H1 (cell line): ENCODE measurements around the gene SPECC1. TPM values are rescaled to one million over a fixed set of nuclear protein-coding genes. Genes with fewer than 3 reads are reported as not detected.

Experiments
- CTCF ChIA-PET: fragments of 300-600 bp; sonication (Branson Sonifier 250); formaldehyde crosslinking; loops from one replicate; lab custom pipeline; 2021; ENCODE audit not compliant: partially characterized antibody; lab: Charles Lee
- POLR2A ChIA-PET: fragments of 300-600 bp; sonication (Branson Sonifier 250); formaldehyde crosslinking; loops from one replicate; lab custom pipeline; 2021; ENCODE audit warnings: inconsistent platforms; ENCODE audit not compliant: partially characterized antibody; lab: Charles Lee
- DNase-seq, 2 experiments: peaks; one replicate each; pipeline versions ENCODE4 v3.0.0 to v3.0.0-alpha.2; 2010 to 2022; ENCODE audit warnings: low spot score in 2 of 2, low read depth in 1 of 2, mixed read lengths in 1 of 2
- FAIRE-seq: peaks from 2 replicates; lab custom pipeline; 2011; peaks lifted over from hg19 to GRCh38; lab: Jason Lieb, UNC
- H2AFZ ChIP-seq: 2 replicates; pipeline ENCODE4 v1.8.1; 2012; ENCODE audit warnings: low read length, inconsistent platforms
- H2AK5ac ChIP-seq: 2 replicates; pipeline ENCODE4 v1.6.1; 2013; ENCODE audit warnings: low read depth, low read length
- H2BK120ac ChIP-seq: replicated peaks from 2 replicates; pipeline ENCODE3; 2013; ENCODE audit warnings: low read depth, low read length, inconsistent platforms
- H2BK12ac ChIP-seq: 2 replicates; pipeline ENCODE4 v1.6.1; 2013; ENCODE audit warnings: low read depth, low read length
- H2BK15ac ChIP-seq: 2 replicates; pipeline ENCODE4 v1.6.1; 2013; ENCODE audit warnings: low read length
- H2BK20ac ChIP-seq: 2 replicates; pipeline ENCODE4 v1.6.1; 2013; ENCODE audit warnings: low read length
- H2BK5ac ChIP-seq: 2 replicates; pipeline ENCODE4 v1.6.1; 2013; ENCODE audit warnings: low read depth, low read length
- H3K14ac ChIP-seq: 2 replicates; pipeline ENCODE4 v1.6.1; 2013; ENCODE audit warnings: inconsistent platforms; ENCODE audit not compliant: insufficient read length
- H3K18ac ChIP-seq: 2 replicates; pipeline ENCODE4 v1.6.1; 2013; ENCODE audit warnings: low read length; ENCODE audit errors: extremely low read depth
- H3K23ac ChIP-seq: 2 replicates; pipeline ENCODE4 v1.6.1; 2013; ENCODE audit warnings: inconsistent platforms; ENCODE audit not compliant: insufficient read length
- H3K23me2 ChIP-seq: 2 replicates; pipeline ENCODE4 v1.6.1; 2013; ENCODE audit warnings: low read depth, low read length
- H3K27ac ChIP-seq: 2 replicates; pipeline ENCODE4 v1.6.1; 2011; ENCODE audit warnings: low read depth, low read length, inconsistent platforms
- H3K27me3 ChIP-seq, 4 experiments: replicated peaks in 1 of 4; 1 replicate in 1 of 4; 2 replicates in 3 of 4; pipeline versions ENCODE4 v1.6.1 to v1.8.1; 2011 to 2013; ENCODE audit warnings: low read length in 3 of 4, mild to moderate bottlenecking in 3 of 4, inconsistent platforms in 2 of 4, mixed read lengths in 2 of 4, moderate library complexity in 1 of 4; ENCODE audit not compliant: control insufficient read depth in 3 of 4, insufficient read depth in 3 of 4; ENCODE audit errors: extremely low read depth in 1 of 4
- H3K36me3 ChIP-seq, 4 experiments: 2 replicates each; pipeline versions ENCODE4 v1.6.1 to v1.8.1; 2011 to 2013; ENCODE audit warnings: mild to moderate bottlenecking in 4 of 4, low read length in 3 of 4, moderate library complexity in 2 of 4, control low read depth in 1 of 4, inconsistent platforms in 1 of 4; ENCODE audit not compliant: insufficient read depth in 4 of 4, control insufficient read depth in 2 of 4
- H3K4ac ChIP-seq: replicated peaks from 2 replicates; pipeline ENCODE3; 2013; ENCODE audit warnings: low read length, low read depth, mixed read lengths, inconsistent platforms; ENCODE audit not compliant: insufficient read length
- H3K4me1 ChIP-seq, 4 experiments: replicated peaks in 1 of 4; 1 replicate in 1 of 4; 2 replicates in 3 of 4; pipeline versions ENCODE4 v1.6.1 to v1.8.1; 2011 to 2013; ENCODE audit warnings: low read length in 3 of 4, inconsistent platforms in 2 of 4, mixed read lengths in 1 of 4; ENCODE audit not compliant: insufficient read depth in 4 of 4, control insufficient read depth in 3 of 4
- H3K4me2 ChIP-seq, 2 experiments: 2 replicates each; pipeline versions ENCODE4 v1.6.1 to v1.8.1; 2011 to 2013; ENCODE audit warnings: low read depth in 2 of 2, low read length in 2 of 2, control low read depth in 1 of 2, inconsistent platforms in 1 of 2, mild to moderate bottlenecking in 1 of 2; ENCODE audit not compliant: insufficient read depth in 1 of 2
- H3K4me3 ChIP-seq, 4 experiments: fragments of 200-600, 300-600 bp in 1 of 4; sonication (generic), shearing (Covaris generic), sonication (Bioruptor Twin) in 1 of 4; 2 replicates each; pipeline versions ENCODE4 v1.5.1 to v1.8.1; 2011 to 2016; ENCODE audit warnings: low read length in 4 of 4, low read depth in 3 of 4, control low read depth in 2 of 4, inconsistent platforms in 2 of 4, mild to moderate bottlenecking in 2 of 4, mixed read lengths in 1 of 4, moderate library complexity in 1 of 4; ENCODE audit not compliant: insufficient read depth in 2 of 4; ENCODE audit errors: extremely low read depth in 1 of 4
- H3K56ac ChIP-seq: replicated peaks from 2 replicates; pipeline ENCODE3; 2013; ENCODE audit warnings: low read depth, mild to moderate bottlenecking, mixed read lengths, low read length, inconsistent platforms; ENCODE audit not compliant: insufficient read length
- H3K79me1 ChIP-seq: 2 replicates; pipeline ENCODE4 v1.6.1; 2013; ENCODE audit warnings: low read depth, low read length, control low read depth
- H3K79me2 ChIP-seq, 2 experiments: 2 replicates each; pipeline versions ENCODE4 v1.6.1 to v1.8.1; 2012 to 2013; ENCODE audit warnings: low read length in 2 of 2, mild to moderate bottlenecking in 2 of 2, inconsistent platforms in 1 of 2; ENCODE audit not compliant: insufficient read depth in 2 of 2, control insufficient read depth in 1 of 2
- H3K9ac ChIP-seq, 4 experiments: replicated peaks in 1 of 4; 1 replicate in 1 of 4; 2 replicates in 3 of 4; pipeline versions ENCODE4 v1.6.1 to v1.8.1; 2011 to 2013; ENCODE audit warnings: low read depth in 3 of 4, low read length in 3 of 4, control low read depth in 2 of 4, mild to moderate bottlenecking in 2 of 4, moderate library complexity in 2 of 4, inconsistent platforms in 1 of 4; ENCODE audit errors: extremely low read depth in 1 of 4
- H3K9me3 ChIP-seq, 2 experiments: 2 replicates each; pipeline versions ENCODE4 v1.6.1 to v1.8.1; 2012 to 2013; ENCODE audit warnings: mild to moderate bottlenecking in 2 of 2, moderate library complexity in 2 of 2, control low read depth in 1 of 2, inconsistent platforms in 1 of 2, low read depth in 1 of 2, low read length in 1 of 2, mixed read lengths in 1 of 2; ENCODE audit not compliant: insufficient read depth in 2 of 2
- H4K20me1 ChIP-seq, 2 experiments: replicated peaks in 1 of 2; 2 replicates each; pipeline versions ENCODE3 to v1.8.1; 2011 to 2013; ENCODE audit warnings: inconsistent platforms in 2 of 2, low read length in 2 of 2, mild to moderate bottlenecking in 1 of 2; ENCODE audit not compliant: insufficient read depth in 2 of 2, control insufficient read depth in 1 of 2
- H4K5ac ChIP-seq: 2 replicates; pipeline ENCODE4 v1.6.1; 2013; ENCODE audit warnings: low read length, low read depth, mixed read lengths, inconsistent platforms; ENCODE audit not compliant: insufficient read length
- H4K8ac ChIP-seq: 2 replicates; pipeline ENCODE4 v1.8.0; 2013; ENCODE audit warnings: mild to moderate bottlenecking, moderate library complexity, low read length, inconsistent platforms; ENCODE audit not compliant: insufficient read depth; ENCODE audit errors: extremely low read depth
- H4K91ac ChIP-seq: replicated peaks from 2 replicates; pipeline ENCODE3; 2013; ENCODE audit warnings: low read length, mixed read lengths, inconsistent platforms; ENCODE audit not compliant: insufficient read length
- CTBP2 ChIP-seq: IDR thresholded peaks from 2 replicates; pipeline ENCODE4 v1.7.0; 2011; ENCODE audit warnings: borderline replicate concordance, mild to moderate bottlenecking, moderate library complexity, mixed read lengths, low read length; ENCODE audit not compliant: insufficient read depth, insufficient read length
- GTF2F1 ChIP-seq: IDR thresholded peaks from 2 replicates; pipeline ENCODE4 v1.6.1; 2012; ENCODE audit warnings: low read depth, low read length, improper control_type of control experiment, borderline replicate concordance
- KDM1A ChIP-seq: fragments of 200-600, 300-600 bp; sonication (generic); IDR thresholded peaks from 2 replicates; pipeline ENCODE4 v1.7.1; 2016; ENCODE audit warnings: mild to moderate bottlenecking, low read length, borderline replicate concordance
- KDM4A ChIP-seq: IDR thresholded peaks from one replicate; pipeline ENCODE4 v1.7.1; 2012; ENCODE audit warnings: low read depth, mild to moderate bottlenecking, moderate library complexity, low read length, inconsistent platforms; ENCODE audit not compliant: severe bottlenecking
- KDM5A ChIP-seq: fragments of 200-600 bp; IDR thresholded peaks from 2 replicates; pipeline ENCODE4 v1.7.1; 2012; ENCODE audit warnings: mild to moderate bottlenecking, low read length, inconsistent platforms, mixed read lengths
- MAFK ChIP-seq: IDR thresholded peaks from 2 replicates; pipeline ENCODE4 v1.6.1; 2012; ENCODE audit warnings: low read depth, mild to moderate bottlenecking, improper control_type of control experiment, low read length
- PHF8 ChIP-seq: fragments of 200-600 bp; sonication (generic); conservative IDR thresholded peaks from 2 replicates; pipeline ENCODE4 v1.7.1; 2012; ENCODE audit warnings: low read depth, mild to moderate bottlenecking, inconsistent platforms, low read length, moderate library complexity
- RBBP5 ChIP-seq: IDR thresholded peaks from 2 replicates; pipeline ENCODE4 v1.7.1; 2012; ENCODE audit warnings: low read depth, mild to moderate bottlenecking, inconsistent platforms, low read length, moderate library complexity, borderline replicate concordance
- RXRA ChIP-seq: IDR thresholded peaks from 2 replicates; pipeline ENCODE4 v1.6.1; 2011; ENCODE audit warnings: low read depth, mild to moderate bottlenecking, low read length, moderate library complexity; ENCODE audit not compliant: insufficient read depth
- TAF1 ChIP-seq: IDR thresholded peaks from 2 replicates; pipeline ENCODE4 v1.6.1; 2011; ENCODE audit warnings: mild to moderate bottlenecking, low read depth, low read length
- TEAD4 ChIP-seq: IDR thresholded peaks from 2 replicates; pipeline ENCODE4 v1.6.1; 2012; ENCODE audit warnings: low read depth, low read length, inconsistent platforms, mixed read lengths
- WGBS, 2 experiments: shearing (Covaris generic) in 1 of 2; methylation state at CpG; one replicate each; pipeline versions ENCODE4 v1.1.6 to v1.1.7; 2013 to 2015; ENCODE audit warnings: low lambda C conversion rate in 2 of 2, mixed read lengths in 2 of 2, inconsistent platforms in 1 of 2, low coverage in 1 of 2, missing lambda C conversion rate in 1 of 2; ENCODE audit not compliant: insufficient replicate concordance in 2 of 2, insufficient coverage in 1 of 2, insufficient read length in 1 of 2; ENCODE audit errors: extremely low coverage in 1 of 2, missing lambda C conversion rate in 1 of 2; 5-methylcytosine and 5-hydroxymethylcytosine counted together
- polyA plus RNA-seq, 7 experiments: library from polyadenylated mRNA; depleted of rRNA in 3 of 7; stranded (reverse) in 5 of 7; unstranded in 2 of 7; fragments of >200 nt in 5 of 7; fragments of 200-250 nt in 2 of 7; gene quantifications; 1 replicate in 5 of 7; 2 replicates in 1 of 7; 4 replicates in 1 of 7; pipeline versions ENCODE4 v1.2.1 to v1.2.3, GENCODE V29; 2011 to 2013; ENCODE audit warnings: missing spikeins in 2 of 7, mixed read lengths in 2 of 7
- total RNA-seq: library from RNA; stranded (reverse); fragmentation: NEBNext Ultra II Directional; extraction: Animal tissue kit (Norgen Biotek cat#: 25700); gene quantifications from 2 replicates; pipeline ENCODE4 v1.2.1, GENCODE V29; 2021

Gene SPECC1
- total and polyA plus RNA-seq, 2 of the 8 experiments (the other 6 are each of a cell fraction or from before 2014, with no cell fraction given): 35.8 to 87.9 TPM

GRCh38 chr17:20127360-20128035 lies 118.3 kb downstream of the SPECC1 start:
- no peak overlapping the region for H4K91ac ChIP-seq
- no peak overlapping the region for H4K5ac ChIP-seq
- no peak overlapping the region for H3K27ac ChIP-seq
- WGBS, 2 experiments: 91% methylated on average over 6 of the region's 6 CpGs; no CpG with 5 or more reads in 1 of the 2 experiments
- H2BK120ac ChIP-seq: no peak overlapping the region
- no peaks in the 10 kb centered on the region for H3K79me2 ChIP-seq
- H3K4ac ChIP-seq: no peak overlapping the region
- H3K56ac ChIP-seq: no peak overlapping the region
- TF ChIP-seq MAFK: no peak
- no peak for TF ChIP-seq TEAD4
- no peak for TF ChIP-seq RXRA
- TF ChIP-seq GTF2F1: no peak
- no peak for TF ChIP-seq KDM1A
- TF ChIP-seq KDM5A: no peak
- TF ChIP-seq KDM4A: no peak
- TF ChIP-seq CTBP2: no peak
- no peak for TF ChIP-seq TAF1
- TF ChIP-seq RBBP5: no peak
- TF ChIP-seq PHF8: no peak
- TF ChIP-seq, all 59 proteins: peak for 0
- Histone ChIP-seq H2AFZ (no peak overlapping the region), H2BK20ac (no peak overlapping the region), H2BK5ac (no peak overlapping the region), H4K20me1 (no peaks in the 10 kb centered on the region), H3K4me3 (no peak overlapping the region), H3K9me3 (peaks cover 0 to 11% of the 10 kb centered on the region in 2 experiments), H3K14ac (no peak overlapping the region), H2BK12ac (no peak overlapping the region), H2BK15ac (no peak overlapping the region), H3K36me3 (no peaks in the 10 kb centered on the region), H2AK5ac (no peak overlapping the region), H3K4me1 (no peaks in the 10 kb centered on the region), H3K18ac (no peak overlapping the region), H3K79me1 (no peaks in the 10 kb centered on the region), H3K27me3 (no peaks in the 10 kb centered on the region), H3K23me2 (no peaks in the 10 kb centered on the region), H3K9ac (no peak overlapping the region), H4K8ac (no peak overlapping the region), H3K23ac (no peak overlapping the region), H3K4me2 (no peak overlapping the region)
- ChIA-PET POLR2A (interaction anchor here (0.6 kb wide), 1 partner anchor 246 kb away, joined by 4 read pairs; no protein-coding TSS in a partner anchor), CTCF (interaction anchor here (1.3 kb wide), 1 partner anchor 99 kb away, joined by 6 read pairs; no protein-coding TSS in a partner anchor)
- no peak for FAIRE-seq
- no peak for DNase-seq
